ENCODE results near the gene EHBP1L1.

Gene EHBP1L1

DNA sequence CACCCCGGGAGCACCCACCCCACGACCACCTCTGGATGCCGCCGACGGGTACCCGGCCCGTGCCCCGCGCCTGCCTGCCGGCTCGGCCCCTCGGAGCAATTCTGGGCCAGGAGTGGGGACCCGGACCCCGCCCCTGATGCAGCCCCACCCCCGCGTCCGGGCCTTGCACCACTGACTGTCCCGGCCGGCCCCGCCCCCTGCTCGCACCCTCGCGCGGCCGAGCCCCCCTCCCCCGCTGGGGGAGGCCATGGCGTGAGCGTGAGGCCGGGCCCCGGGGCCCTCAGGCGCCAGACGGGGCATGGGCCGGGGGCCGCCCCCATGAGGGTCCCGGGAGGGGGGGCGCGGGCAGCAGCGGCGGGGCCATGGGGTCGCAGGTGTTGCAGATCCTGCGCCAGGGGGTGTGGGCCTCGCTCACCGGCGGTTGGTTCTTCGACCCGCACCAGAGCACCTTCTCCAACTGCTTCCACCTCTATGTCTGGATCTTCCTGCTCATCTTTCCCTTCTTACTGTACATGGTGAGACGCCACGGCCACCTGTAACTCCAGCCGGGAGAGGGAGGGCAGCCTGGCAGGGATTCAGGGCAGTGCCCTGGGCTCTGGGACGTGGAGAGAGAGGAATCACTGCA lies 40.2 kb downstream of the EHBP1L1 start:
- TF ChIP-seq, protein P1, sequence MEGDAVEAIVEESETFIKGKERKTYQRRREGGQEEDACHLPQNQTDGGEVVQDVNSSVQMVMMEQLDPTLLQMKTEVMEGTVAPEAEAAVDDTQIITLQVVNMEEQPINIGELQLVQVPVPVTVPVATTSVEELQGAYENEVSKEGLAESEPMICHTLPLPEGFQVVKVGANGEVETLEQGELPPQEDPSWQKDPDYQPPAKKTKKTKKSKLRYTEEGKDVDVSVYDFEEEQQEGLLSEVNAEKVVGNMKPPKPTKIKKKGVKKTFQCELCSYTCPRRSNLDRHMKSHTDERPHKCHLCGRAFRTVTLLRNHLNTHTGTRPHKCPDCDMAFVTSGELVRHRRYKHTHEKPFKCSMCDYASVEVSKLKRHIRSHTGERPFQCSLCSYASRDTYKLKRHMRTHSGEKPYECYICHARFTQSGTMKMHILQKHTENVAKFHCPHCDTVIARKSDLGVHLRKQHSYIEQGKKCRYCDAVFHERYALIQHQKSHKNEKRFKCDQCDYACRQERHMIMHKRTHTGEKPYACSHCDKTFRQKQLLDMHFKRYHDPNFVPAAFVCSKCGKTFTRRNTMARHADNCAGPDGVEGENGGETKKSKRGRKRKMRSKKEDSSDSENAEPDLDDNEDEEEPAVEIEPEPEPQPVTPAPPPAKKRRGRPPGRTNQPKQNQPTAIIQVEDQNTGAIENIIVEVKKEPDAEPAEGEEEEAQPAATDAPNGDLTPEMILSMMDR (IDR thresholded peaks at IDR 0.05; ENCODE audit: borderline replicate concordance, insufficient read depth, low read depth, low read length): no peak
- peak overlapping the region; percentile 90 for H3K4me3 ChIP-seq (ENCODE audit: low read depth, low read length)

DNA sequence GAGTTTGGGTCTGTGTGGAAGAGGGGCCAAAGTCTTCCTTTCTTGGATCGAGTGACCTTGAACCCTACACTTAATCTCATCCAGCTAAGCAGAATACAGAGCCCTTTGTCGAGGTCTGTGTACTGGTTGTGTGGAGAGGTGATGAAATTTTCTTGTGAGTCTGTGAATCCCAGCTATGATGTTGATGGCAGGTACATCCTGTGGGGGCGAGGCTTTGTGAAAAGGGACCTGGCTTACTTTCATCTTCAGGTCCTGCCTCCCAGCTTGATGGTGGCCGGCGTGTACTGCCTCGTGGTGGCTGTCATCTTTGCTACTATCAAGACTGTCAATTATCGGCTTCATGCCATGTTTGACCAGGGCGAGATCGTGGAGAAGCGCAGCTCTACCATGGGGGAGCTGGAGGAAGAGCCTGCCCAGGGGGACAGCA lies 40.7 kb downstream of the EHBP1L1 start:
- peak overlapping the region; percentile 90 for H3K4me3 ChIP-seq (ENCODE audit: low read depth, low read length)
- TF ChIP-seq, protein P1 (IDR thresholded peaks at IDR 0.05; ENCODE audit: borderline replicate concordance, insufficient read depth, low read depth, low read length): no peak

DNA sequence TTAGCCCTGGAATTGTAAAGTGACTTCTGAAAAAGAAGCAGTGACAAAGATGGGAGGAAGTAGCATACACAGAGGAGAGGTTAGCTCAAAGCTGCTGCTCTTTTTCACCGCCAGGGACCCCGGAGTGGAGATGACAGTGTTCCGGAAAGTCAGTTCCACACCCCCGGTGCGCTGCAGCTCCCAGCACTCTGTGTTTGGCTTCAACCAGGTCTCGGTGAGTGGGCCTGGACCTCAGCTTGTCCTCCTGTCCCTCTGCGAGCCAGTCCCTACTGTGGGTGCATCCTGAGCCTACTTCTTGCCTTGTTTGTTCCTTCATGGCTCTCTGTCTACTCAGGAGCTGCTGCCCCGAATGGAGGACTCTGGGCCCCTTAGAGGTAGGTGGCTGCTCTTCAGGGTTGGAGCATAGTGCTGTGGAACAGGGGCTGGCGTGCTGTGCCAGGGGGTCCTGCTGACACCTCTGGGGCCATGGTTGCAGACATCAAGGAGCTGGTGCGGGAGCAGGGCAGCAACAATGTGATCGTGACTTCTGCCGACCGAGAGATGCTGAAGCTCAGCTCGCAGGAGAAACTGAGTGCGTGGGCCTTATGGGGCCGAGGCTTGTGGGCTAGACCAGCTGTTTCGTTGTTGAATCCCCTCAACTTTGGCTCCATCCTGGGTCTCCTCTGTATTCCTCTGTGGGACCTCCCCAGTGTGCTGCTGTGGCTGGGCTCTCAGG lies 41.4 kb downstream of the EHBP1L1 start:
- TF ChIP-seq, protein P1 (IDR thresholded peaks at IDR 0.05; ENCODE audit: borderline replicate concordance, insufficient read depth, low read depth, low read length): no peak
- H3K4me3 ChIP-seq (ENCODE audit: low read depth, low read length): no peak overlapping the region

DNA sequence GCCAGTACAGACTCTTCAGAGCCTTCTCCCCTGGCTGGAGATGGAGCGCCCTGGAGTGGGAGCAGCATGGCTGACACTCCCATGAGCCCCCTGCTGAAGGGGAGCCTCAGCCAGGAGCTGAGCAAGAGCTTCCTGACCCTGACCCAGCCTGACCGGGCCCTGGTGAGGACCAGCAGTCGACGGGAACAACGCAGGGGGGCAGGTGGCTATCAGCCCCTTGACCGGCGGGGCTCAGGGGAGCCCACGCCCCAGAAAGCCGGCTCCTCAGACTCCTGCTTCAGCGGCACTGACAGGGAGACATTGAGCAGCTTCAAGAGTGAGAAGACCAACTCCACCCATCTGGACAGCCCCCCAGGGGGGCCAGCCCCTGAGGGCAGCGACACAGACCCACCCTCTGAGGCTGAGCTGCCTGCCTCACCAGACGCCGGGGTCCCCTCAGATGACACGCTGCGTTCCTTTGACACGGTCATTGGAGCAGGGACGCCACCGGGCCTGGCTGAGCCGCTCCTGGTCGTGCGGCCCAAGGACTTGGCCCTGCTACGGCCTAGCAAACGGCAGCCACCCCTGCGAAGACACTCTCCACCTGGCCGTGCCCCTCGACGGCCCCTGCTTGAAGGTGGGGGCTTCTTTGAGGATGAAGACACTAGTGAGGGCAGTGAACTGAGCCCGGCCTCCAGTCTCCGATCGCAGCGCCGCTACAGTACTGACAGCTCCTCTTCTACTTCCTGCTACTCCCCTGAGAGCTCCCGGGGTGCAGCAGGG lies 42.3 kb downstream of the EHBP1L1 start:
- TF ChIP-seq, protein P1 (IDR thresholded peaks at IDR 0.05; ENCODE audit: borderline replicate concordance, insufficient read depth, low read depth, low read length): no peak
- H3K4me3 ChIP-seq (ENCODE audit: low read depth, low read length): no peak overlapping the region

DNA sequence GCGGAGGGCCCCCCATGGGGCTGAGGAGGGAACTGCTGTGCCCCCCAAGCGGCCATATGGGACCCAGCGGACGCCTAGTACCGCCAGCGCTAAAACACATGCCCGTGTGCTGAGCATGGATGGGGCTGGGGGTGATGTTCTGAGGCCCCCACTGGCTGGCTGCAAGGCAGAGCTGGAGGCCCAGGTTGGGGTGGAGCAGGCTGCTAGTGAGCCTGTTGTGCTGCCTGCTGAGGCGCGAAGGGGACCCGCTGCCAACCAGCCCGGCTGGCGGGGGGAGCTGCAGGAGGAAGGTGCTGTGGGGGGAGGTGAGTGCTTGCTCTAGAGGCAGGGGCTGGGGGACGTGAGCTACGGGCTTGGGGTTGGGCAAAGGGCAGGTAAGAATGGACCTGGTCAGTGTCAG lies 42.9 kb downstream of the EHBP1L1 start:
- TF ChIP-seq, protein P1 (IDR thresholded peaks at IDR 0.05; ENCODE audit: borderline replicate concordance, insufficient read depth, low read depth, low read length): no peak

DNA sequence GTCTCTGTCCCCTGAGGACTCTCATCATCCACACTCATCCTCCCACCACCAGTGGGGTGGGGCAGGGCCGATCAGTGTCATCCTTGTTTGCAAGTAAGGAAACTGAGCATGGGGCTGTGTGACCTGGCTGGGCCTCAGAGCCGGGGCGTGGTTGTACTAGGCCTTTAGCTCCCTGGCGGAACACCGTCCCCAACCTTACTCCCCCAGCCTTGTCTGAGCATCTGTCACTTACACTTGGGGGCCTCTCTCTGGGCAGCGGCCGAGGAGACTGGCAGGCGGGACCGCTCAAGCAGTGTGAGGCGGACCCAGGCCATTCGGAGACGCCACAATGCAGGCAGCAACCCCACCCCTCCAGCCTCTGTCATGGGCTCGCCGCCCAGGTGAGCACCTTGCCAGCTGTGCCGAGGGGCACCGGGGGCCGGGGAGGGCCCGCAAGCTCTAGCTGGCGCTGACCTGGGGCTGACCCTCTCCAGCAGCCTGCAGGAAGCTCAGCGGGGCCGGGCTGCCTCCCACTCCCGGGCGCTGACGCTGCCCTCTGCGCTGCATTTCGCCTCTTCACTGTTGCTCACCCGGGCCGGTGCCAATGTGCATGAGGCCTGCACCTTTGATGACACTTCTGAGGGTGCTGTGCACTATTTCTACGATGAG lies 43.6 kb downstream of the EHBP1L1 start:
- no peak overlapping the region for H3K4me3 ChIP-seq (ENCODE audit: low read depth, low read length)
- TF ChIP-seq, protein P1 (IDR thresholded peaks at IDR 0.05; ENCODE audit: borderline replicate concordance, insufficient read depth, low read depth, low read length): no peak

More for the DNA sequence above, 42.9 kb downstream of the EHBP1L1 start:
- H3K4me3 ChIP-seq (ENCODE audit: low read depth, low read length): no peak overlapping the region
